Hepatocyte (in vitro differentiated cells): ENCODE results near the gene KMT2D.

ENCODE experiments used
- EZH2phosphoT487 ChIP-seq: fragments of 200-600 bp; sonication (generic); IDR thresholded peaks from one replicate; pipeline ENCODE4 v1.6.1; 2018; ENCODE audit warnings: antibody characterized with exemption, mild to moderate bottlenecking, low read depth, moderate library complexity; ENCODE audit not compliant: unreplicated experiment, severe bottlenecking
- TF ChIP-seq, protein P1 (sequence below): fragments of 200-600 bp; sonication (generic); IDR thresholded peaks from 2 replicates; pipeline ENCODE4 v1.5.1; 2016; ENCODE audit warnings: antibody characterized with exemption, mild to moderate bottlenecking; ENCODE audit not compliant: poor library complexity

DNA sequence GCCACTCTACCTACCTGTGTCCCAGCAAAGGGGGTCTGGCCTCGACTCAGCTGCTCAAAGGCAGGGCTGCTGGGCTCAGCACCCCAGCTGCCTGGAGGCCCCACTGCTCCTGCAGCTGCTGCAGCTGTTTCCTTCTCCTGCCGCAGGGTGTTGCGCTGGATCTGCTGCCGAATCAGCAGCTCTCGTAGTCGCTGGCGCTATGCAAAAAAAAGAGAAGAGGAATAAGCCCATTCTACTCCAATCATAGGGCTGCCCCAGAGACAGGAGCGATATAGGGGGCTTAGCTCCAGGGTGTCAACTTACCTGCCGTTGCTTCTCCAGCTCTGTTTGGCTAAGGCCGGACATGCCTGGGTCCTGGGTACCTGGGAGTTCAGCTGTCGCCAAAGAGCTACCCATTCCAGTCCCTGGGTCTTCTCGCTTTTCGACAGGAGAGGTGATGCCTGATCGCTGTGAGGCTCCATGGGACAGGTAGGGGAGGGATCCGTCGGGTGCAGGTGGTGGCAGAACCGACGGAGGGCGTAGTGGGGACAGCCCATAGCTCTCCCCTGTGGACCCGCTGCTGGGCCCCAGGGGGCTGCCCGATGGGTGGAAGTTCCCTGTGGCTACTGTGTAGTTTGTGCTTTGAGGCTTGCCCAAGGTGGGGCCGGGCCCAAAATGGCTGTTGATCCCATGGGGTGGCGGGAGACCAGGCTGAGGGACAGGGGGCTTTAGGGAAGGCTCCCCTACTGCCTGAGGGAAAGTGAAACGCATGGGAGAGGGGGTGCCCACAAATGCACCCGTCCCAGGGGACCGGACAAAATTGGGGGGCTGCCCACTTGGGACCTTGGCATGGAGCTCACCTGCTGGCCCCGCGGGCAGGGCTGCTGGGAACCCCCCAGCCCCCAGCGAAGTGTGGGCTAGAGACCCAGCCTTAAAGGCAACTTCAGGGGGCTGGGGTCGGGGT lies 20.9 kb downstream of the KMT2D start:
- TF ChIP-seq, protein P1, sequence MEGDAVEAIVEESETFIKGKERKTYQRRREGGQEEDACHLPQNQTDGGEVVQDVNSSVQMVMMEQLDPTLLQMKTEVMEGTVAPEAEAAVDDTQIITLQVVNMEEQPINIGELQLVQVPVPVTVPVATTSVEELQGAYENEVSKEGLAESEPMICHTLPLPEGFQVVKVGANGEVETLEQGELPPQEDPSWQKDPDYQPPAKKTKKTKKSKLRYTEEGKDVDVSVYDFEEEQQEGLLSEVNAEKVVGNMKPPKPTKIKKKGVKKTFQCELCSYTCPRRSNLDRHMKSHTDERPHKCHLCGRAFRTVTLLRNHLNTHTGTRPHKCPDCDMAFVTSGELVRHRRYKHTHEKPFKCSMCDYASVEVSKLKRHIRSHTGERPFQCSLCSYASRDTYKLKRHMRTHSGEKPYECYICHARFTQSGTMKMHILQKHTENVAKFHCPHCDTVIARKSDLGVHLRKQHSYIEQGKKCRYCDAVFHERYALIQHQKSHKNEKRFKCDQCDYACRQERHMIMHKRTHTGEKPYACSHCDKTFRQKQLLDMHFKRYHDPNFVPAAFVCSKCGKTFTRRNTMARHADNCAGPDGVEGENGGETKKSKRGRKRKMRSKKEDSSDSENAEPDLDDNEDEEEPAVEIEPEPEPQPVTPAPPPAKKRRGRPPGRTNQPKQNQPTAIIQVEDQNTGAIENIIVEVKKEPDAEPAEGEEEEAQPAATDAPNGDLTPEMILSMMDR = no peak
- TF ChIP-seq EZH2phosphoT487 = no peak
